ENCODE data around the gene STEAP1B.

STEAP1B gene

DNA sequence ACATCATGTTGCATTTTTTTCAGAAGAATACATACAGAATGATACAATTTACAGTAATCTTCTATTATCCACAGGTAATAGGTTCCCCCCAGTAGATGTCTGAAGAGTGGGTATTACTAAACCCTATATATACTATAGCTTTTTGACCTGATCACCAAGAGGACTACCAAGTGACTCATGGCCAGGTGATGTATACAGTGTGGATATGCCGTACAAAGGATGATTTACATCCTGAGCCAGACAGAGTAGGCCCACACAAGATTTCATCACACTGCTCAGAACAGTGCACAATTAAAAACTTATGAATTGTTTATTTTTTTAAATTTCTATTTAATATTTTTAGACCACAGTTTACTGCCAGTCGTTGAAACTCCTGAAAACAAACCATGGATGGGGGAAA, 70.6 kb downstream of the STEAP1B start:
- DNase-seq, result no peak

DNA sequence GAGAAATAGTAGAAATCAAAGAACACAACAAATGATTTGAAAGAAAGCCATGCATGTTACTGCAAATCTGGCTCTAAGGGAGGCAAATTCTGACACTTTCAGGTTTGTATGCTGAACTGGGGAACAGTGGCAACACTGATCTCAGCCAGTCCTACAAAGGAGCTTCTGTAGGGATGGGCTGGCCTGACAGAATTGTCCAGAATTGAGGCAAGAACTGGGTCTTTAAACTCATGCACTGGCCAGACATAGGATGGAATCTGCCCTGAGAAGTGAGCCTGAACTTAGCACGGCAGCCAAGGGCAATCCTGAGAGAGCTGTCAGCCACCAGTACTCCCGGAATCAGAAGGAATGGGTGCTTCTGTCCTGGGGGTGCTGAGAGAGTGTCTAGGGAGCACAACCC, 72.1 kb downstream of the STEAP1B start:
- DNase-seq, result no peak

DNA sequence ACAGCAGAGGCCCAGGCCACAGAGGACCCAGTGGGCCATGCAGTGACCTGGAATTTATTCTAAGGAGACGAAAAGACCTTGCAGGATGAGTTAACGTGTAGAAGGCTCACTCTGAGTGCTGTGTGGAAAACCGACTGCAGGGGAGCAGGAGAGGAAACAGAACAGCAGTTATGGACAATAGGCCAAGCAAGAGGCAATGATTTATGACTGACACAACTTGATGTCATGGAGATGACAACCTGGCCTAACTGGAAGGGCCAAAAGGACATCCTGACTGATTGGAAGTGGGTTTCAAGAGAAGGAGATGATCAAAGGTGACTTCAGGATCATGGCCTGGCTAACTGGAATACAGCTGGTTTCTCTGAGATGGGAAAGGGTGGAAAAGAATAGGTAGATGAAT, 72.9 kb downstream of the STEAP1B start:
- no peak for DNase-seq

DNA sequence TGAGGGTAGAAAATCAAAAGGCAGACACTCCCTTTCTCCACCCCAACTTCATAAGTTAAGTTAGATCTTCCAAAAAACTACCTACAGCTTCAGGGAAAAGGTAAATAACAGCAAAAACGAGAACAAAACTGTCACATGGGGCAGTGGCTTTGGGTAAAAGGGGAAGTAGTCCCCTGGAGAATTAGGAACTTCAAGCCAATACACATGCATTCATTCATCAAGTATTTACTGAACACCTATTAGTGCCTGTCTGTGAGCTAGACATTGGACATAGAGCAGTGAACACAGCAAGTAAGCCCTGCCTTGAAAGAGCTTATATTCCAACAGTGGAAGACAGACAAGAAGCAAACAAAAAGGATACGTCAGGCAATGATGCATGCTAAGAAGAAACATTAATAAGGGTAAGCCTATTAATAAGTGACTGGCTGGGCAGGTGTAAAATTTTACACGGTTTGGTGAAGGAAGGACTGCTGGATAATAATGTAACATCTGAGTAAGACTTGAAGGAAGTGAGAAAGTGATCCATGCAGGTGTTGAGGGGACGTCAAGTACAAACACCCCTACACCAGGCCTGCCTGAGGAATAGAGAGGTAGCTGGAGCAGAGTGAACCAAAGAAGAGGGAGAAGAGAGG, 73.4 kb downstream of the STEAP1B start:
- DNase-seq, result no peak

DNA sequence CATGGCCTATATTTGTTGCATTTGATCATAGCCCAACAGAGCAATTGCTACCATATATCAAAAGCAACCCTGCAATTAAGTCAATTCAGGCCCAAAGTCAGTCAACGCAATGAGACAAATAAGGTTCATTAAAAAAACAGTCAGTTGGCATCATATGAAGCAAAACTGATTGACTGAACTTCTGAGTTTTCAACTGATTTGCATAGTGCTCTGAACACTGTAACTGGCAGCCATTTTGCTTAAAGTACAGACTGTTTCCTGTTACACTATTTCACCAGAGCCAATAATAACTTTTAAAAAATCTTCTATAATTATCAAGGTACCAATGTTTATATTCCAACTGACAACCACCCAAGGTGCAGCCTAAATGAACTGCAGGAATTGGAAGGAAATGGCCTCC, 74.6 kb downstream of the STEAP1B start:
- no peak for DNase-seq

DNA sequence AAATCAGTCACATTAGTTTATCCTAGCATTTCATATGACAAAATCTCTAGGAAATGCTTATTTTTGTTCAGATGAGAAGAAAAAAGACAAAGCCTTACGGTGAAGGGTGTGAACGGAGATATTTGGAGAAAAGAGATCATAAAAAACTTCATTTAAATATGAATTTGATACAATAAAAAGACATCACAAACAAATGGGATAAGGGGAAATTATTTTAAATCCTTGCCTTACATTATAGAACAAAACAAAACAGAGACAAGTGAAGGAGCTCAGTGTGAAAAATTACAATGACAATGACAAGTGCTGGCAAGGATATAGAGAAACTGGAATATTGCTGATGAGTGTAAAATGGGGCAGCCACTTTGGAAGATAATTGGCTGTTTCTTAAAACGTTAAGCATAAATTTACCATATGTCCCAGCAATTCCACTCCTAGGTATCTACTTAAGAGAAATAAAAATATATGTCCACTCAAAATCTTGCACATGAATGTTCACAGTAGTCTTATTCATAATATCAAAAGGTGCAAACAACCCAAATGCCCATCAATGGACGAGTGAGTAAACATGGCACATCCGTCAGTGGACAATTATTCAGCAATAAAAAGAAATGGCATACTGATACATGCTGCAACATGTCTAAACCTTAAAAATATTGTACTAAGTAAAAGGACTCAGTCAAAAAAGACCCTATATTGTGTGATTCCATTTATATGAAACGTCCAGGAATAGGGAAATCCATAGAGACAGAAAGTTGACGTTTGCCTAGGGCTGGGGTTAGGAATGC, 77.0 kb downstream of the STEAP1B start:
- no peak for DNase-seq

DNA sequence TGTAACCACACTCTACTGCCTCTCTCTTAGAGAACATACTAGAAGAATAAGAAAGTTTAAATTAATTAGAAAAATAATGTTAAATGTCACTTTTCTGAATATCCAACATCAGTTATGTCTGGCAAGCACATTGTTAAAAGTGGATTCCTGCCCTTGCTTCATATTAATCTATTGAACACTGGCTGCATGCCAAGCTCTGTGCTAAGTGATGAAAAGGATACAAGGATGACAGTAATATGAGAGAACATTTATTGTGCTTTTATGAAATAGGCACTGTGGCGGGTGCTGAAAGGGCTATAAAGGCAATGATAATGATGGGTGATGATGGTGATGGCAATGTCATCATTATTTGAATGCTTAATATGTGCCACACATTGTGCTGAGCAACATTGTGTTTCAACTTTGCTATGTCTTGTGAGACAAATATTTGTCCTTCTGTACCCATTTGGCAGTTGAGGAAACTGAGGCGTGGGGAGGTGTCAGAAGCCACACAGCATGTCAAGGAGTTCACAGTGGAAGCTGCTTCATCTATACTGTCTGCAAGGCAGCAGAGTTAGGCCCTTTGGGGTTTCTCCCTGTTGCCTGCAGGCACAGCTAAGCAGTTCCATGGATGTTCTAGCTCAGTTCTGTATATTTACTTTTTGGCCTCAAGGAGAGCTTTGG, 78.9 kb downstream of the STEAP1B start:
- no peak for DNase-seq

DNA sequence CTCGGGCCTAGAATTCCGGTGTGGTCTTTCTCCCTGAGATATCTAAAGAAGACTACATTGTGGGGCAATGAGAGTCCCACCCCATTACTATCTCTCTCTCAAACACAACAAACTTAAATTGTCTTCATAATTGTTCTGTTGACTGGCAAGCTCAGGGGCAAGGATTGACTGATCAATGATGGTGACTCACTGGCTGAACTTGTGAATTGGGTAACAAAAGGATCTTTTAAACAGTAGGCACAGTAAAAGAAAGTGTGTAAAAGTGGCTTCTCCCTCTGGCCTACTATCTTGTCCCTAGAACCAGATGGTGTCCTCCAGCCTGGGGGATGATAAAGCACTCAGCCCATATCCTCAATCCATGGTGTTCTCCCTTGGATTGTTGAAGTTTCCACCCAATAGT, 80.0 kb downstream of the STEAP1B start:
- DNase-seq, result no peak

DNA sequence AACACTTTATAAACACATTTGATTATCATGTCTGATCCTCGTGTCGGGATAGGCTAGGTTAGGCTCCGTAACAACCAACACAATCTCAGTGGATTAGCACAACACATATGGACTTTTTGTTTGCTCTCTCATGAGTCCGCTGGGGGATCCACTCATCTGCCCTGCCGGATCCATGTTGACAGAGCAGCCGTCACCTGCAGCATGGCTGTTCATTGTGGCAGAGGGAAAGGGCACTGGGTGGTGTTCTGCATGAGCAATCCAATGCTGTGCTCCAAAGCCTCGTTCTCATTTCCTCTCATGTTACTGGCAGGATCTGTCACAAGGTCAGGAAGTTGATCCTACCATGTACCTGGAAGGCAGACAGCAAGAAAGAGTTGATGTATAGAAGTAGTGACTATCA, 80.5 kb downstream of the STEAP1B start:
- no peak for DNase-seq

DNA sequence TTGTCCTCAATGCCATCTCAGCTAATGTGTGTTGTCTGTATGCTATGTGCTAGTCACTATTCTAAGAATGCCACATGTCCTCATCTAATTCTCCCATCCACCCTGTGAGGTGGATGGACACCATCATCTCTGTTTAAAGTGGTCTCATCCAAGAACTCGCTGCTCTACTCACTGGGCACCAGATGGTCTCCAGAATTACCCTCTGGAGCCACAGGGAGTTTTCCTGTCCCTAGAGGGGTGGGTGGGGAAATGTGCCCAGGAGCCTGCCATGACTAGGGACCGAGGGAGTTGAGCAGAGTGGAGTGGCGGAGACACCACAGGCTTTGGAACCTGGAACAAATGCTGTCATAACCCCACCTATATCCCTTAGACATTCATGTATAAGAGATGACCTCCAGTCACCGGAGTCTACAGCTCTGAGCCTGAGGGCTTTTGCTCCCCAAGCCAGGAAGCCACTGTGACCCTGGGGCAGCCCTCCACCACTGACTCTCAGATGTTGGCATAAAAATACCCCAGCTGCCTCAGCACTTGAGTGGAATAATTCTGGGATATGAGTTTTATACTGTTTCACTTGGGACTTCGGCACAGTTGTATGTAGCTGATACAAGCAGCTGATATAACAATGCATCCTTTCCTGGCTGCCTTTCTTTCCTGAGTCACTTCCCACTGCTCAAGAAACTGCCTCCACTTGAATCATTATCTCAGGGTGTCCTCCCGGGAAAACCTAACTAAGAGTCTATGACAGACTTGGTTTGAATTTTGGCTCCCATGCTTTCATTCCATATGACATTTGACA, 81.5 kb downstream of the STEAP1B start:
- no peak for DNase-seq

DNA sequence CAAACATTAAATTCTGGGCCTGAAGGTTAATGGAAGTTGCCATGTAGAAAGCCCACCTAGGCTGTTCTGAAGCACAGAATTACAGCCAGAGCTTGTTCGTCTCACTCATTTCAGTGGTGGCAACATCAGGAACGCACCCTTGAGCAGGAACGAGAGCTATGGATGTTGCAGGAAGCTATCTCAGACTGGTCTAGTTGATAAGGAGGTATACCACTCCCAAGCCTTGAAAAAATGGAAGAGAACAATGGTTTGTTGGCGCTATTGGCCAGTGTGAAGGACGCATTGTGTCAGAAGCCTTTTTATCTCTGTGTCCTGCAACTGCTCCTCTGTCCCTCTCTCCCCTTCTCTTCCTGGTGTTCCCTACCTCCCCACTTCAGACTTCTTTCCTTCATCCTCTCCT, 82.1 kb downstream of the STEAP1B start:
- DNase-seq, result no peak

DNA sequence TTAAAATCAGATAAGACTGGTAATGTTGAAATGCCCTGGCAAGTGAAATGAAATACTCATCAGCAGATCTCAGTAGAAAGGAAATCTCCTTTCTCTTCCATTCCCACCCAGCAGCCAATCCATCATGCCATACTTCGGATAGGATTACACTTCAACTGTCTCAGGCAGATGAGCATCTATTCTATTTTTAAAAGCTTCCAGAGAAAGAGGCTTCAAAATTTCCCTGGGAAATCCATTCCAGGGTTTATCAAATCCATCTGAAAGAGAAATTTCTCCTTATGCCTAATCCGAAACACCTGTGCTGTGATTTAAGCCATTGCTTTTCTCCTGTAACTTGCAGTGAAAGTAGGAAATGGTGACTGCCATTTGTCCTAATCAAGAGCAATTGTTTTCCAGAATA, 82.6 kb downstream of the STEAP1B start:
- no peak for DNase-seq

DNA sequence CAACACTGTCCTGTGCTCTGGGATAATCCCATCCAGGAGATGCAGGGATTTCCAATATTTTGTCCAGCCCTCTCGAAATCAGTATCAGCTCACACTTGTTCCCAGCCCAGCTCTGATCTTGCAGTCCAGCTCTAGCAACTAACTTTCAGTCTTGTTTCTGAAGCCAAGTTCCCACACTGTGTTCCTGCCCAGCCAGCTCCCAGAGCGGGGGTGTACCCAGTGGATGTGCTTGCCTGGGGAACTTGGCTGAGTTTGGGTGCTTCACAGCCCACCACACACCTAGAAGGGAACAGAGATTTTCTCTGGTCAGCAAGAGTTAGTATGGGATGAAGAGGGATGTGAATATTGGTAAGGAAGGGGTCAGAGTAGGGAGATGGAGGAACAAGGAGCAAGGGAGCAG, 85.6 kb downstream of the STEAP1B start:
- no peak for DNase-seq

DNA sequence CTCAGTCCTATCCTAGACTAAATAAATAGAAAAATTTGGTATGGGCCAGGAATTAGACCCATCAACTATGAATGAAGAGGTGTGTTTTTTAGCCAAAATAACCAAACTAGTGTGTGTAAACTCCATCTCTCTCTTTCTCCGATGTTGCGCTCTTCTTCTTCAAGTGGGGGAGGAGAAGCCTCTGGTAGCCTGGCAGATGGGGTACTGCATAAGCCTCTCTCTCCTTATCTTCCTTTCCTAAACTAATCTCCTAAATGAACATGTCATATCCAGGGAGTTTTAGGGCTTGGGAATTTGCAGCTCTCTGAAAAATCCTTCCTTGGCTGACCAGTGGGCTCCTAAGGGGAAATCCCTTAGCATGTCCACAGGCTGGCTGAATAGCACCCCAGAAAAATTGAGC, 86.8 kb downstream of the STEAP1B start:
- DNase-seq, result no peak

DNA sequence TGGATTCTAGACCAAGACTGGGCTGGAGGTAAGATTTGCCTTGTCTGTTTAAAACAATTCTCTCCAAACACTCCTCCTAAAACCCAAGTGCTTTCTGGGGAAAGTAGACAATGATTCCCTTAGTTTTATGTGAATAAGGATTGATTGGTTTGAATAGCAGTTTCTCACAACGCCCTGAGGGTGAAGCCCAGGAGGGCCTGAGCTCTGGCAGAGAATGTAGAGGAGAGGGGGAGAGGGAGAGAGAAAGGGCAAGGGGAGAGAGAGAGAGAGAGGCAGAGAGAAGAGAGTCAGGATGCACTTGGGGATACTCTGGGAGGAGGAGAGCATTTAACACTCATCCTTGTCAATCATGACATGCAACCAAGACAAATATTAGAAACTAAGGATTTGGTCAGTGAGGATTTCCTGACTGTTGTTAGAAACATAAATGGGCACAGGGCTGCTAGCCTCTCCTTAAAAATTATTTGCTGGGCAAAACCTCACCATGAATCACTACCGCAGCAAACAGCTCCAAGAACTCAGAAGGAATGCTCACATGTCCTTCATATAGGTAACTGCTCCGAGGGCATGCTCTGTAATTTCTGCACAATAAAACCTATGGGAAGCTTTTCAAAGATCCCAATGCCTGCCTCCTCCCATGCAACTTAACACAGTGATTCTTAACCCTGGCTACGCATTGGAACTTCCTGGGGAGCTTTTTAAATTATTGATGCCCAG, 87.9 kb downstream of the STEAP1B start:
- no peak for DNase-seq

DNA sequence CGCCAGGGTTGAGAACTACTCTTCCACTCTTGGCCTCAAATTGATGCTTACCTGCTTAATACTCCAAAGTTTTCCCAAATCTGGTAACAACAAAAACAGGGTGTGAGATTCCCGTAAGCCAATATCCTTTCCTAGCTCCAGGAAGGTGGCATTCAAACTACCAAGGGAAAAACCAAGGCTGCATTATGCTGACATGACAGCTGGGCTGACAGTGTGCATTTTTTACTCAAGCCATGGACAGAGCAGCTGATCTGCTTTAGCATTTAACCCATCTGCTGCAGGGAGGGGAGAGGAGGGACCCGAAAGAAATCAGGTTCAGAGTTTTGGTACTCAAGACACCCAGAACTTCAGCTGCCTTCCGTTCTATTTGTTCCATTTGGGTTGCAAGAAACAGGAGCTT, 93.3 kb downstream of the STEAP1B start:
- DNase-seq, result no peak

DNA sequence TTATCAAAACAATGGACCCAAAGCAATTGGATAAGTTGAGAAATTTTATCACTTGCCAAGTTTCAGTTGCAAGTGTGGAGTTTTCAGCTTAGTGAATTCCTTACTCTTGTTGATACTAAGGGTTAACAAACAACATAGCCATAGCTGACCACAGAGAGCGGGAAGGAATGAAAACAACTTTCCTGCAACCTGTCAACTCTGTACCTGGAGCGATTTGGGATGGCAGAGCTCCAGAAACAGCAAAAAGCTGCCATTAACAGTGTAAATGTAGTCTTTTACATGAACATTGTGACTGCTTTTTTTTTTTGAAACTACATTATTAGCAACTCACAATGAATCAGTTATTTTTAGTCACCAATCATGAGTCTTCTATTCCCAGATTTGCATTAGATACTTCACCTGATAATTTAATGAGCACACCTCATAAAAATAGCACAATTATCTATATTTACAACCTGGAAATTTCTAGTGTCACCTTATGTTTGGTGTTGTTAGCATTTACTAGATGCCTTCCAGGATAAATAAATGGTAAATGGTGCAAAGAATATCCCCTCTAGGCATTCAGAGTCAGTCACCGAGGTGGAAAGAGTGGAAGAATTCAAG, 95.5 kb downstream of the STEAP1B start:
- no peak for DNase-seq

DNA sequence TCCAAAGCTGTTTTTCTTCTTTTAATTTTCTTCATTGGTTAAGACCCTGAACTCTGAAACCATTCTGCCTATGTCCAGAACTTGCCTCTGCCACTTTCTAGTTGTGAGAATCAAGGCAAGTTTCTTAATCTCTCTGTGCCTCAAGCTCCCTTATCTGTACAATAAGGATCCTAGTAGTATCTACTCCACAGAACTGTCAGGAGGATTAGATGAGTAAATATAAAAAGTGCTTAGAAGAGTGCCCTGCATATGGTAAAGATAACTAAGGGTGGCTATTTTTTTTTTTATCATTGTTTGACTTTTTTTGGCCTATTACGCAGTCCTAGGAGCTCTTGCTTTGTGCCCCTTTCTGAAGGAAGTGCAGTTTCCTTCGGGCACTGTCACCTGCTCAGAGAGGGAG, 96.6 kb downstream of the STEAP1B start:
- no peak for DNase-seq

DNA sequence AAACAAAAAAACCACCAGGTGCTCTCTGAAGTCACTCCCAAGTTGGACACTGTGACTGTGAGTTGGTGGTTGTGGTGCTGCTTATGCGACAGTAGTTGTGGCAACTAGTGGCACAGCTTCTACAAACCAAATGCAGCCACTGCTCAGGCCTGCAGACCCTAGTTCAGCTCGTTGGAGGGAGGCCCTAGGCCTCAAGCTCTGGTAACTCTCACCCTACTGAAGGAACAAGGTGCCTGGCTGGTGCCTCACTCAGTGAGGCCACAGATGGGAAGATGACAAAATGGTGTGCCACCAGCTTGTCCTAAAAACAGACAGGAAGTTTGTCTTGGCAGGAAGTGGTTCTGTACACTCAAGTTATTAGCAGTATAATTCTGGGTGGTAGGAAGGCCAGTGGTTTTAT, 97.7 kb downstream of the STEAP1B start:
- DNase-seq, result no peak

DNA sequence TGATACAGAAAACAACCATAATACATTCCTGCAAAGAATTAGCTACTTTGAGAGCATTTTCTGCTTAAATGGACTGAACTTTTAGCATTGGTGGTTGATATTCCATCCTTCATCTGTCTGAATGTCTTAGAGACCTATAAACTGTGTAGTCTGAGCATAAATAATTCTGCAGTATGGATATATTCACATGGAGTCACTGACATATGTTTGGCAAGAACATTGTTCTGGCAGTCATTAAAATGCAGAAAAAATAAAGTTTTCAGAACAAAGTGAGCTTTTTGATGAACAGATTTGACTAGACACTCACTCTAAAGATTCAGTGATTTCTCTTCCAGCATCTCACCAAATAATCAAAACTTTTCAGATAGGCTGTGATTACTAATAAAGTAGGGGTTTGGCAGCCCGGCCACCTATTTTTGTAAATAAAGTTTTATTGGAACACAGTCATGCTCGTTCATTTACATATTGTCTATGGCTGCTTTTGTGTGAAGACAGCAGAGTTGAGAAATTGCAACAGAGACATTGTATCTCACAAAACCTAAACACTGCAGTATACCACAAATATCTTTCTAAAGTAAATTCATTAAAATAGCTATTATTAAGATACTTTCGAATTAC, 98.9 kb downstream of the STEAP1B start:
- DNase-seq, result no peak

DNA sequence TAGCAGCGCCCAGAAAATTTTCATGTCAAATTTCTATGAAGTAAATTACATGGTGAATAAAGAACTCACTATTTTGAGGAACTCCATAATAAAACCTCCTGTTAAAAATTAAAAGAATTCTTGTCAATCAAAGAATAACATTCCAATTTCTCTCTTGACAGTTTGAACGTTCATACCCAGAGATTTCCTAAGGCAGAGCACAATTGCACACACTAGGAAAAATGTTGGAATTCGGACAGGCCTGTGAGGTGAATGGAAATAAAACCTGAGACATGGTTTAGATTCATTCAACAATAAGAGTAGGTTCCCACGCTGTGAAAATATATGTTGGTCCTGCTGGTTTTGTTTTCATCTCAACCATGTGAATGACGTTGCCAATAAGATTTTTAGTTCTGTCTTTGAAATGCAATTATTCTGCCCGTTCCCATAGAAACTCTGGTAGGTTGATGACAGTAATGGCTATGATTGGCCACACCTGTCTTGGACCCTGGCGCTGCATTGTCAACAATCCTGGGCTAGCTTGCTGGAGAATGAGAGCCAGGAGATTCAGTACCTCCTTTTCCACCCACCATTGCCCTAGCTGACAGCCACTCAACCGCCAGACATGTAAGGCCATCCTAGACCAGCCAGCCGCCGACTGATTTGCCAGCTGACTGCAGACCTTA, 99.7 kb downstream of the STEAP1B start:
- DNase-seq, result no peak

Measured in C1 segment of cervical spinal cord (tissue), 14 donors.